Activated T-cell treated with anti-CD3 and anti-CD28 coated beads, Interleukin-2, amount 50 U/mL, for 1 hour (primary cell): ENCODE measurements around the gene SAMD4B.
"Not testable (repeated sequence)": the region's sequence is repeated elsewhere in the genome, so short reads cannot be mapped to it uniquely, and the experiment has no call there.

Source experiments
- DNase-seq: peaks from one replicate; pipeline ENCODE4 v3.0.0-alpha.2; 2020

SAMD4B gene

GRCh38 chr19:39314016-39314728 is 28.0 kb upstream of the SAMD4B start:
- DNase-seq: no peak

- DNase-seq: no peak
Observed at GRCh38 chr19:39315933-39316332, 26.3 kb upstream of the SAMD4B start.

GRCh38 chr19:39316627-39317321 is 25.4 kb upstream of the SAMD4B start:
- no peak for DNase-seq

- no peak for DNase-seq
Observed at GRCh38 chr19:39317476-39317875, 24.7 kb upstream of the SAMD4B start.

- DNase-seq: no peak
Observed at GRCh38 chr19:39318071-39318470, 24.1 kb upstream of the SAMD4B start.

- no peak for DNase-seq
Observed at GRCh38 chr19:39318690-39319089, 23.5 kb upstream of the SAMD4B start.

GRCh38 chr19:39319098-39319891 is 22.9 kb upstream of the SAMD4B start:
- DNase-seq: no peak

- DNase-seq: no peak
Observed at GRCh38 chr19:39319892-39320248, 22.4 kb upstream of the SAMD4B start.

GRCh38 chr19:39321117-39321831 is 20.9 kb upstream of the SAMD4B start:
- no peak for DNase-seq

GRCh38 chr19:39321832-39322176 is 20.4 kb upstream of the SAMD4B start:
- no peak for DNase-seq

- no peak for DNase-seq
Observed at GRCh38 chr19:39324242-39324842, 17.9 kb upstream of the SAMD4B start.

- no peak for DNase-seq
Observed at GRCh38 chr19:39325778-39326665, 16.2 kb upstream of the SAMD4B start.

GRCh38 chr19:39327363-39328045 is 14.7 kb upstream of the SAMD4B start:
- no peak for DNase-seq

GRCh38 chr19:39328046-39328705 is 14.0 kb upstream of the SAMD4B start:
- DNase-seq: peak; percentile 87

- DNase-seq: no peak
Observed at GRCh38 chr19:39329948-39330347, 12.3 kb upstream of the SAMD4B start.

GRCh38 chr19:39332293-39332692 is 9.9 kb upstream of the SAMD4B start:
- no peak for DNase-seq

GRCh38 chr19:39332738-39333137 is 9.5 kb upstream of the SAMD4B start:
- not testable (repeated sequence) for DNase-seq

GRCh38 chr19:39333507-39333906 is 8.7 kb upstream of the SAMD4B start:
- DNase-seq: no peak

- no peak for DNase-seq
Observed at GRCh38 chr19:39334444-39334976, 7.7 kb upstream of the SAMD4B start.

GRCh38 chr19:39335168-39335548 is 7.1 kb upstream of the SAMD4B start:
- no peak for DNase-seq
